DND-41 (cell line): ENCODE results near the gene TSPAN9.

Experiments
- CTCF ChIP-seq: IDR thresholded peaks from 2 replicates; pipeline ENCODE4 v1.5.1; 2012; ENCODE audit warnings: borderline replicate concordance, low read length, moderate library complexity, mild to moderate bottlenecking; ENCODE audit not compliant: poor library complexity, severe bottlenecking; ENCODE audit errors: extremely low read depth
- EZH2 ChIP-seq: IDR thresholded peaks from 3 replicates; pipeline ENCODE4 v1.6.1; 2012; ENCODE audit warnings: borderline replicate concordance, low read depth, mild to moderate bottlenecking, moderate library complexity, low read length, inconsistent platforms; ENCODE audit not compliant: severe bottlenecking

GRCh38 chr12:3222979-3223378, 145.8 kb downstream of the TSPAN9 start:
- TF ChIP-seq CTCF (no peak), EZH2 (no peak)
